ENCODE measurements around the gene KRTAP10-6. TPM values are rescaled to one million over a fixed set of nuclear protein-coding genes. Genes with fewer than 3 reads are reported as not detected.

KRTAP10-6 gene
- total RNA-seq, 2 experiments from 2014 or later: not detected

DNA sequence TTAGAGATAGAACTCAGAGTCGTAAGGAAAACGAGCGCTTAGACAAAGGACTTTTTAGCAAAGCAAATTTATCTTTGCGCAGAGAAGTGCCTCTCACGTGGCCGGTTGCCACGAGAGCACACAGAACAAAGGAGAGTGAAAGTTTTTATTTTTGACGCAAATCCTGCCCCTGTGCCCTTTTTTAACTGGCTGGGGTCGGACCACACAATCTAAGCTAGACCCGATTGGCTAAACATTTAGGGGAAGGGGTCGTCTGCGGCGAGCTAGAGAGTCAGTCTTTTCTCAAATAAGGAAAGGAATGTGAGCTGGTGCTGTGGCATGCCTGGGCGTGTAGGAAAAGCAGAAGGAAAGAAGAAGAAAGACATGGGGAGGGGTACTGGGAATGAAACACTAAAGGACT, 43.4 kb downstream of the KRTAP10-6 start:
- intact Hi-C loops (cut with micrococcal nuclease; ENCODE audit: unreplicated experiment): no loop called here
- BruUV-seq (replicated peaks): no TSS peak
- Histone ChIP-seq H3K9me2 (ENCODE audit: insufficient read depth, low read length) (no peaks in the 10 kb centered on the region), H2AFZ (ENCODE audit: low read length) (no peak overlapping the region), H3K79me2 (ENCODE audit: insufficient read depth, low read depth, low read length) (no peaks in the 10 kb centered on the region), H3K4me3 (ENCODE audit: low read depth, low read length, poor library complexity, severe bottlenecking) (no peak overlapping the region), H3K4me2 (ENCODE audit: low read length) (no peak overlapping the region), H3K27ac (ENCODE audit: low read depth, low read length, poor library complexity, severe bottlenecking) (no peak overlapping the region), H3K4me1 (ENCODE audit: insufficient read depth, low read length, poor library complexity, severe bottlenecking) (peaks cover 7% of the 10 kb centered on the region), H3K36me3 (ENCODE audit: insufficient read depth, low read length) (no peaks in the 10 kb centered on the region), H4K20me1 (ENCODE audit: insufficient read depth, low read length) (no peaks in the 10 kb centered on the region), H3K9me3 (ENCODE audit: low read length) (peaks cover 11% of the 10 kb centered on the region)
- POLR2A ChIA-PET: no interaction called here
- no peak for DNase-seq (ENCODE audit: low spot score)
- CTCF ChIA-PET (ENCODE audit: unreplicated experiment): no interaction called here
- TF ChIP-seq CTCF (conservative IDR thresholded peaks at IDR 0.05; ENCODE audit: low read length) (no peak), EZH2phosphoT487 (IDR thresholded peaks at IDR 0.05; ENCODE audit: borderline replicate concordance, low read depth, low read length) (no peak)

DNA sequence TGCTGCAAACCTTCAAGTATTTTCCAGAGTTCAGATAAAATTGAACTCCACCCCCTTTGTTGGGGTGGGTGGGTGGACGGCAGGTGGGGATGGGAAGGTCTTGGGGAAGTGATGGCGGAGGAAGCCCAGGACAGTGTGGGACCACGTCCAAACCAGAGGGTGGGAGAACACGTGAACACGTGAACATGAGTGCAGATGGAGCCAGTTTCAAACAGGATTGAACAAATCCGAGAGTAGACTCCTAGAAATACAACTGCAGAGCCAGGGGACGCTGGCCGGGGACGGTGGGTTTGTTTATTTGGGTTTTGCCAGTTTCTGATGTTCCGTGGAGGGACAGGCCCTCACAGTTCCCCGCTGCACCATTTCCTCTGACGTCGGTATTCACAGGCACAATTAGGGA, 43.9 kb downstream of the KRTAP10-6 start:
- BruUV-seq (replicated peaks): no TSS peak
- Histone ChIP-seq H3K9me3 (ENCODE audit: low read length) (peaks cover 12% of the 10 kb centered on the region), H4K20me1 (ENCODE audit: insufficient read depth, low read length) (no peaks in the 10 kb centered on the region), H3K27ac (ENCODE audit: low read depth, low read length, poor library complexity, severe bottlenecking) (no peak overlapping the region), H3K4me1 (ENCODE audit: insufficient read depth, low read length, poor library complexity, severe bottlenecking) (peaks cover 7% of the 10 kb centered on the region), H3K4me2 (ENCODE audit: low read length) (no peak overlapping the region), H3K79me2 (ENCODE audit: insufficient read depth, low read depth, low read length) (no peaks in the 10 kb centered on the region), H3K9me2 (ENCODE audit: insufficient read depth, low read length) (no peaks in the 10 kb centered on the region), H2AFZ (ENCODE audit: low read length) (no peak overlapping the region), H3K4me3 (ENCODE audit: low read depth, low read length, poor library complexity, severe bottlenecking) (no peak overlapping the region), H3K36me3 (ENCODE audit: insufficient read depth, low read length) (no peaks in the 10 kb centered on the region)
- DNase-seq (ENCODE audit: low spot score): no peak
- no peak for TF ChIP-seq EZH2phosphoT487 (IDR thresholded peaks at IDR 0.05; ENCODE audit: borderline replicate concordance, low read depth, low read length)
- no peak for TF ChIP-seq CTCF (conservative IDR thresholded peaks at IDR 0.05; ENCODE audit: low read length)
- POLR2A ChIA-PET: no interaction called here
- CTCF ChIA-PET (ENCODE audit: unreplicated experiment): no interaction called here
- intact Hi-C loops (cut with micrococcal nuclease; ENCODE audit: unreplicated experiment): no loop called here

DNA sequence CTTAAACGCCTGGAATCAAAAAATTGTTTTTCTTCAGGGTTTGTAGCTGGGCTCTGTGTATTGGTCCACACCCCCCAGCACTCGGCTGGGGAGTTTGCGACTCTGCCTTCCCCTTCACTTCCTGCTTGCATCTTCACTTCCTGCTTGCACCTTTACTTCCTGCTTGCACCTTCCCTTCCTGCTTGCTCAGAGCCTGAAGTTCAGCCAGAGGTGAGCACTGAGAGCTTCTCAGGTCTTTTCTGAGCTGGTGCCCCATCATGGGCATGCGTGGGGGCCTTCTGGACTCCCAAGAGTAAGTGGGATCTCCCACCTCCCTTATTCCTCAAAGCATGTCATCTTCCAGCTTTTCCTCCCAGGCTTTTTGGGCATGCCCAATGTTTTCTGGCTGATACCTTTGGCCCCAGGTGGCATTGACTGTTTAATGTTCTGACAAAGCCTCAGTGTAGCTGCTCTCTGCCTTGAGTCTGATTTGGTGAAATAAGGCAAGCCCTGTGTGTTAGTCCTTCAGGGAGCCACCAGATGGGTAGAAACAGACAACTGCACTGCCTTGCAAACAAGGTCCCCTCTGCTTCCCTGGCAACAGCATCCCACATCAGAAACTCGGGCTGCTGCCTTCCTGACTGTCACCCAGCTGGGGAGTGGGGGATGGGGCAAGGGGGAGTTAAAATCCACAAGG, 44.5 kb downstream of the KRTAP10-6 start:
- intact Hi-C loops (cut with micrococcal nuclease; ENCODE audit: unreplicated experiment): no loop called here
- H4K20me1 ChIP-seq (ENCODE audit: insufficient read depth, low read length): no peaks in the 10 kb centered on the region
- BruUV-seq (replicated peaks): no TSS peak
- H3K36me3 ChIP-seq (ENCODE audit: insufficient read depth, low read length): no peaks in the 10 kb centered on the region
- H3K27ac ChIP-seq (ENCODE audit: low read depth, low read length, poor library complexity, severe bottlenecking): no peak overlapping the region
- TF ChIP-seq EZH2phosphoT487 (IDR thresholded peaks at IDR 0.05; ENCODE audit: borderline replicate concordance, low read depth, low read length): no peak
- no peak for TF ChIP-seq CTCF (conservative IDR thresholded peaks at IDR 0.05; ENCODE audit: low read length)
- POLR2A ChIA-PET: interaction anchor here (0.6 to 1.3 kb wide), 3 partner anchors 11 to 101 kb away, joined by 3 to 5 read pairs (median 3); no protein-coding TSS in a partner anchor
- H3K79me2 ChIP-seq (ENCODE audit: insufficient read depth, low read depth, low read length): no peaks in the 10 kb centered on the region
- no peaks in the 10 kb centered on the region for H3K9me2 ChIP-seq (ENCODE audit: insufficient read depth, low read length)
- H2AFZ ChIP-seq (ENCODE audit: low read length): peak overlapping the region; percentile 72
- H3K4me3 ChIP-seq (ENCODE audit: low read depth, low read length, poor library complexity, severe bottlenecking): no peak overlapping the region
- H3K9me3 ChIP-seq (ENCODE audit: low read length): peaks cover 18% of the 10 kb centered on the region
- CTCF ChIA-PET (ENCODE audit: unreplicated experiment): no interaction called here
- H3K4me1 ChIP-seq (ENCODE audit: insufficient read depth, low read length, poor library complexity, severe bottlenecking): peaks cover 7% of the 10 kb centered on the region
- no peak overlapping the region for H3K4me2 ChIP-seq (ENCODE audit: low read length)
- DNase-seq (ENCODE audit: low spot score): peak; percentile 24

Measured in OCI-LY7 (cell line).